ENCODE measurements around the gene PFDN6.

DNA sequence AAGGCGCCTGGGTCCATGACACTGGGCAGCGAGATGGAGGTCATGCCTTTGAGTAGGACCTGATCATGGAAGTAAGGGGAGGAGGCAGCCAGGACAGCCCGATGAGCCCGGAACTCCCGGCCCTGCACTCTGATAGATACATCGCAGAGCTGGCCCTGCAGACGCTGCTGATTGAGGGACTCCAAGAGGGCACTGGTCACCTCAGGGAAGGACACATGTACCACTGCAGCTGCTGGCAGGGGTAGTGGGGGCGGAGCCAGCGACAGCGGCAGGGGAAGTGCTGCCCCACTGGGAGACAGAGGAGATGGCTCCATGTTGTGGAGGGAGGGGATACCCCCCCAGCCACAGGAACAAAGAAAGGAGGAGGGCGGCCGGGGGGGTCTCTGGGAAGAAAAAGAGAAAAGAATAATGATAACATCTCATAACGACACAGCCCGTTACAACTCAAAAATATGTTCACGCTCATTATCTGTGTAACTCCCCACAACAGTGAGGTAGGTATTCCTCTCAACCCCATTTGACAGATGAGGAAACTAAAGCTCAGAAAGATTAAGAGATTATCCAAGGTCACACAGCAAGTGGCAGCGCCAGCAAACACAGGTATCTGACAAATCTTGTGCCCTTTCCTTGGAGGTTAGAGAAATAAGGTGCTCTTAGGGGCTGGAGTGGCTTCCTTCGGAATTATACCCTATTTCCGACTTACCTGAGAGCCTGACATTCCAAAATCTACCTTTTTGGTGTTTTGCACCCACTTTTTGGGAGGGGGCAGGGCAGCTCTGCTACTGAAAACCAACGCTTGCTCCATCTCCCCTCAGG lies 27.4 kb downstream of the PFDN6 start:
- TF ChIP-seq FOXM1 (IDR thresholded peaks at IDR 0.05; ENCODE audit: borderline replicate concordance) (no peak), TARDBP (IDR thresholded peaks at IDR 0.05) (no peak), NFRKB (IDR thresholded peaks at IDR 0.05) (no peak), BHLHE40 (IDR thresholded peaks at IDR 0.05; ENCODE audit: borderline replicate concordance) (no peak), SP1 (IDR thresholded peaks at IDR 0.05) (no peak), FOXK2 (IDR thresholded peaks at IDR 0.05) (no peak), FOXA1 (IDR thresholded peaks at IDR 0.05) (no peak), SUZ12 (IDR thresholded peaks at IDR 0.05) (no peak), ARNT (IDR thresholded peaks at IDR 0.05) (no peak), L3MBTL2 (conservative IDR thresholded peaks at IDR 0.05) (no peak), ZNF384 (IDR thresholded peaks at IDR 0.05) (no peak), CTBP1 (IDR thresholded peaks at IDR 0.05; ENCODE audit: borderline replicate concordance) (no peak), ELF4 (IDR thresholded peaks at IDR 0.05) (no peak)
- TF ChIP-seq, protein P1, sequence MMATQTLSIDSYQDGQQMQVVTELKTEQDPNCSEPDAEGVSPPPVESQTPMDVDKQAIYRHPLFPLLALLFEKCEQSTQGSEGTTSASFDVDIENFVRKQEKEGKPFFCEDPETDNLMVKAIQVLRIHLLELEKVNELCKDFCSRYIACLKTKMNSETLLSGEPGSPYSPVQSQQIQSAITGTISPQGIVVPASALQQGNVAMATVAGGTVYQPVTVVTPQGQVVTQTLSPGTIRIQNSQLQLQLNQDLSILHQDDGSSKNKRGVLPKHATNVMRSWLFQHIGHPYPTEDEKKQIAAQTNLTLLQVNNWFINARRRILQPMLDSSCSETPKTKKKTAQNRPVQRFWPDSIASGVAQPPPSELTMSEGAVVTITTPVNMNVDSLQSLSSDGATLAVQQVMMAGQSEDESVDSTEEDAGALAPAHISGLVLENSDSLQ (IDR thresholded peaks at IDR 0.05): no peak
